G401.6 (cell line): ENCODE results near the gene MGMT.

Experiments used
- FAIRE-seq: peaks from 2 replicates; lab custom pipeline; 2012; peaks lifted over from hg19 to GRCh38; lab: Jason Lieb, UNC

Gene MGMT

GRCh38 chr10:129544205-129545202 is 77.5 kb downstream of the MGMT start:
- FAIRE-seq, result no peak

GRCh38 chr10:129545261-129545660 is 78.2 kb downstream of the MGMT start:
- no peak for FAIRE-seq

GRCh38 chr10:129546106-129546505 is 79.1 kb downstream of the MGMT start:
- no peak for FAIRE-seq

- no peak for FAIRE-seq
Measured at GRCh38 chr10:129547608-129548007, 80.6 kb downstream of the MGMT start.

GRCh38 chr10:129548600-129548999 is 81.6 kb downstream of the MGMT start:
- FAIRE-seq, result no peak

GRCh38 chr10:129550076-129550475 is 83.0 kb downstream of the MGMT start:
- FAIRE-seq, result no peak

- FAIRE-seq, result no peak
Measured at GRCh38 chr10:129550658-129551057, 83.6 kb downstream of the MGMT start.

- no peak for FAIRE-seq
Measured at GRCh38 chr10:129552119-129552518, 85.1 kb downstream of the MGMT start.

- no peak for FAIRE-seq
Measured at GRCh38 chr10:129553928-129554327, 86.9 kb downstream of the MGMT start.

- no peak for FAIRE-seq
Measured at GRCh38 chr10:129556316-129556715, 89.3 kb downstream of the MGMT start.

GRCh38 chr10:129560361-129560760 is 93.3 kb downstream of the MGMT start:
- no peak for FAIRE-seq

GRCh38 chr10:129562487-129562886 is 95.4 kb downstream of the MGMT start:
- FAIRE-seq, result no peak

GRCh38 chr10:129564923-129565322 is 97.9 kb downstream of the MGMT start:
- no peak for FAIRE-seq

GRCh38 chr10:129568583-129569344 is 101.7 kb downstream of the MGMT start:
- no peak for FAIRE-seq

- no peak for FAIRE-seq
Measured at GRCh38 chr10:129570185-129570584, 103.1 kb downstream of the MGMT start.

GRCh38 chr10:129579228-129579627 is 112.2 kb downstream of the MGMT start:
- no peak for FAIRE-seq

GRCh38 chr10:129580010-129580409 is 113.0 kb downstream of the MGMT start:
- FAIRE-seq, result no peak

GRCh38 chr10:129580901-129581300 is 113.9 kb downstream of the MGMT start:
- FAIRE-seq, result no peak

GRCh38 chr10:129581827-129582411 is 114.9 kb downstream of the MGMT start:
- no peak for FAIRE-seq

- FAIRE-seq, result no peak
Measured at GRCh38 chr10:129583831-129584230, 116.8 kb downstream of the MGMT start.

- FAIRE-seq, result no peak
Measured at GRCh38 chr10:129586898-129587443, 119.9 kb downstream of the MGMT start.

GRCh38 chr10:129589546-129589945 is 122.5 kb downstream of the MGMT start:
- no peak for FAIRE-seq

GRCh38 chr10:129593953-129594352 is 126.9 kb downstream of the MGMT start:
- no peak for FAIRE-seq
